ENCODE measurements around the gene CA9.

GRCh38 chr9:35675732-35676392 lies 2.1 kb downstream of the CA9 start:
- TF ChIP-seq CTCF (IDR thresholded peaks at IDR 0.05; ENCODE audit: insufficient read depth, low read length) (no peak), GABPA (IDR thresholded peaks at IDR 0.05; ENCODE audit: low read depth) (no peak), POLR2AphosphoS5 (IDR thresholded peaks at IDR 0.05; ENCODE audit: low read depth) (no peak)

All from HL-60 (cell line).